NCI-H2227 (cell line): ENCODE measurements around the gene SLC29A1.

Experiments
- DNase-seq: peaks from one replicate; lab custom pipeline; 2025; ENCODE audit not compliant: unreplicated experiment; lab: John Stamatoyannopoulos, UW

Gene SLC29A1

DNA sequence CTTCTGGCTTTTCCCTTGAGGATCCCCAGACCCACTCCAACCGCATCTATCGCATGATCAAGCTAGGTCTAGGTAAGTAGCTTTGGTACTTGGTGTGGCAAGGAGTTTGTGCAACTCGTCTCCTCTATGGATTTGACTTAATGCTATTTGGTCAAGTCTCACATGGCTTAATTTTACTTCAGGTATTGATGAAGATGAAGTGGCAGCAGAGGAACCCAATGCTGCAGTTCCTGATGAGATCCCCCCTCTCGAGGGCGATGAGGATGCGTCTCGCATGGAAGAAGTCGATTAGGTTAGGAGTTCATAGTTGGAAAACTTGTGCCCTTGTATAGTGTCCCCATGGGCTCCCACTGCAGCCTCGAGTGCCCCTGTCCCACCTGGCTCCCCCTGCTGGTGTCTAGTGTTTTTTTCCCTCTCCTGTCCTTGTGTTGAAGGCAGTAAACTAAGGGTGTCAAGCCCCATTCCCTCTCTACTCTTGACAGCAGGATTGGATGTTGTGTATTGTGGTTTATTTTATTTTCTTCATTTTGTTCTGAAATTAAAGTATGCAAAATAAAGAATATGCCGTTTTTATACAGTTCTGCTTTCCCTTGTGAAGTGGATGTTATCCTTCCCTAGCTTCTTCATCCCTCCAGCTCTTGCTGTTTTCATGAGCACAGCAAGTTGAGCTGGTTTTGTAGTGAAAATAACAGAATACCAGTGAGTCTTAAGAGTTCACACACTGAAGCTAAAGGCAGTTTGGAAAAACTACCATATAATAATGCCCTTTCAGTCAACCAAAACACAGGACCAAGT is 30.1 kb downstream of the SLC29A1 start:
- DNase-seq: peak; percentile 30

DNA sequence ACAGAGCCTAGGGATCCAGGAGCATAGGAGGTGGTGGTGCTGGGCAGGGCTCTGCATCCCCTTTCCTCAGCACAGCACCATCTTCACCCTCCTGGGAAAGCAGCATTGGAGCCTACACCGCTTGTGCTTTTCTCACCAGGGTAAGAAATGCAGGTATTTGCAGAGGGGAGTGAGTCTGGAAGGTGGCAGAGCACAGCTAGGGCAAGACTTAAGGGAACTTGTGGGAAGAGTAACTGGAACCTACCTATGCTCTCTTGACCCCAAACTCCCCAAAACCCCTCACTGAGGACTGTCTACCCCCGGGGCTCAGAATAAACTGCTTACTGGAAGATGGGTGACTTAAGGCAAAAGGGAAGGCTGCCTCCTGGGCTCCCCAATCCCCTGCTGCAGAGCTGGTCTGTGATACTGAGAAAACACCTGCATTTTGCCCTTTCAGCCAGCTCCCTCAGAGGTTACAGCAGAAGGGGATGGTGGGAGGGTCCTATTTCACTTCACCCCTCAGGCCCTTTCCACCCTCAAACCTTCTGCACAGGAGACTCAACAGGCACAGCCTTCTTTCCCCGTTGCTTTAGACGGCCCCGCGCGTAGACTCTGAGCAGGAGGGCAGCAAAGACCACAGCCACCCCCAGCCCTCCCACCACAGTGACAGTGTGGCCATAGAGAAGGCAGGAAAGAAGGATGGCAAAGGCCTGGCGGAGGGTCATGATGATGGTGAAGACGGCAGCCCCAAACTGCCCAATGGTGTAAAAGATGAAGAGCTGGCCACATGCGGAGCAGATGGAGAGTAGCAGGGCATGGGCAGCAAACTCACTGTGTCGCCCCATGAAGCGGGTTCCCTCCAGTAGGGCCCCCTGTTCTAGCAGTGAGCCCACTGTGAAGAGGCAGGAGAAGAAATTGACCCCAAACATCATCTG is 31.1 kb downstream of the SLC29A1 start:
- DNase-seq: no peak

DNA sequence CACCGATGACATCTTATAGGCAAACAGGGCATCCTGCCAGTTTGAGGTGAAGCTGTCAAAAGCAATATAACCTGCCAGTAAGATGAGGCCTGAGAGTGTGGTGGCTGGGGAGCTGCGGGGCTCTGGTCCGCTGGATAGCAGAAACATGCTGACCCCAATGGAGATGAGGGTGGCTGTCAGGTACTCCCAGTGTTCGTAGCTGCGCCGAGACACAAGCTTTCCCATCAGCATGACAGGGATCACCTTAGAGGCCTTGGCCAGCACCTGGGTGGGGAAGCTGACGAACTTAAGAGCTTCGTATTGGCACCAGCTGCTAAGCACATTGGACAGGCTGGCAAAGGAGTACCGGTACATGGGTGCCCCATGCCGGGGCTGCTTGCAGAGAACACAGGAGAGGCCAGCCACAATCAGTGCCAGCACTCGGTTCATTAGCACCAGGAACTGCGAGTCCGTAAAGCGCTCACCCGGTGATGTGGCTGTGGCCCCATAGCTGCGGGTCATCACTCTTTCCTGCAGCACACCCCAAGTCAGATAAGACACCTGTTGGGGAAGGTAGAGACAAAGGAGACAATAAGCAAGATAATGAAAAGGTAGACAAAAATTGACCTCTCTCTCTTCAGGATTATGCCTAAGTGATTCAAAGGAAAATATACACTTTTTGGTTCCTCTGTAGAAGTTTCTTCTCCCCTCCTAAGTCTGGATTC is 31.9 kb downstream of the SLC29A1 start:
- DNase-seq: no peak

DNA sequence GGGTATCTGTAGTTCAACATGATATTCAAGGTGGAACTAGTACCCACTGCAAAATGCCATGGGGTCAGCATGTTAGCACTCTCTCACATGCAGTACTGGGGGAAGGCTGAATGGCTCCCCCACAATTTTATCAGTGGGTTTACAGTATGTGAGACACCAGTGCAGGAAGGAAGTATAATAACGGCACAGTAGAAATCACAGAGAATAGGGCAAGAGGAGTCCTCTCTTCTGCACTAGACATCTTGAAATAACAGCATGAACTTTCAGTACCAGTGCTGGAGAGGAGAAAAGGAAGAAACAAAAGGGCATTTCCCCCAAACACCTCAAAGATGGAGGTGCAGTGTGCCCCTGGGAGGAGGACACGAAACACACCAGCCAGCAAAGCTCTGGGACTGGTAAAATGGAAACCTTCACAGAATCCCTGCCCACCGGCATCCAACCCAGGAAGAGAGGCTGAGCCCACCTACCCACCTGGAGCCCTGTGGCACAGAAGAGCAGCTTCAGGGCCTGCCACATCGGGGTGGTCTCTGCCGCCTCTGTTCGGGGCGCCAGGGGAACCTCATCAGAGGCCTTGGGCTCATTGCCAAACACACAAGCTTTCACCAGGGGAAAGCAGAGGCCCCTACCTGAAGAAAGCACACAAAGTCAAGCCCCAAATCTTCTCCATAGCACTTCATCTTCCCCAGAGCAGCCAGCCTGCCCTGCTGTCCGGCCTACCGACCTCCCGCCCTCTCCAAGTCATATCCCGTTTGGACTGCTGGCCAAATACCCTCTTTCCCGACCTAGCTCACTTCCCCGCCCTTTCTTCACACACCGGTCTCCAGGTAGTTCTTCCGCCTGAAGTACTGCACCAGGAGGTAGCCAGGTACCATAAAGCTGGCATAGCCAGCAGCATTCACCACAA is 32.7 kb downstream of the SLC29A1 start:
- DNase-seq: no peak

DNA sequence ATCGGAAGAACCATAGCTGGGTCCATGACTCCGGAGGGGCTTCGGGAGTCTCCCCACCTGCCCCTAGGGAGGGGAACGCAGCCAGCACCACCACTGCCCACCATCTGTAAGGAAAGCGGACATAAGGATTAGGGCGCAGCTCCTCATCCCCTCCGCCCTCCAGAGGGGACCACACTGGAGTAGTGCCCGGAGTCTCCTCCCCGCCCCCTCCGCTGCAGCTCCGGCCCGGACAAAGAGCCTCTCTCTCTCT is 33.3 kb downstream of the SLC29A1 start:
- no peak for DNase-seq

DNA sequence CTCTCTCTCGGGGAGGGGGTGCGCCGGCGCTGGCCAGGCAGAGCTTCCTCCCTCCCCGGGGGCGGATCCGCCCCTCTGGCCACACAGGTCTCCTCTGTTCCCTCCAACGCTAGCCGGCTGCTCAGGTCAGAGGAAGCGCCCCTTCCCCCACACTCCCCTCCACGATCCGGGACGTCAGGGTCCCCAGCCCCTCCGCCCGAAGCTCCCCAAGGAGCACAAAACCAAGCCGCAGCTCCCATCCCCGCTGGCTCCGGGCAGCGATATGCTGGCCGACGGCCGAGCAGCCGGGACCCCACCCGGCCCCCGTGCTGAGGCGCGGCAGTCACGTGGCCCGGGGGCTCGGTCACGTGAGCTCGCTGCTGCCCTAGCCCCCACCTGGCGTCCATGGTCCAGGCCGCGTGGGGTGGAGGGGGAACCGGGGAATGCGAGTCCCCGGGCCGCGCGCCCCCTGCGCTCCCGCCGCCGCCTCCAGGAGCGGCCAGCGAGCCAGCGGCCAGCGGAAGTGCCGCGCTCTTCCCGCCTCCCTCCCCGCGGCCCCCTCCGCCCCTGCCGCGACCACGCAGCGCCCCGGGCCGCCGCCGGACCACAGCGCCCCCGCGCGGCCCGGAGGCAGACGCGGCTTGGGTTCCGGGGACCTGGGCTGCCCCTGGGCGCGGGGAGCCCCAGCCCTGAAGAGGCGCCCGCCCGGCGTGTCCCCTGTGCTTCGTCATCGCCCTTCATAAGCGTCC is 33.8 kb downstream of the SLC29A1 start, which contains the start of gene SLC35B2:
Gene SLC35B2, minus strand, starts transcription at position 504 of the 728 bp plus-strand sequence. Its CDS starts 118 bp downstream, at position 386.
- DNase-seq: peak; percentile 86

DNA sequence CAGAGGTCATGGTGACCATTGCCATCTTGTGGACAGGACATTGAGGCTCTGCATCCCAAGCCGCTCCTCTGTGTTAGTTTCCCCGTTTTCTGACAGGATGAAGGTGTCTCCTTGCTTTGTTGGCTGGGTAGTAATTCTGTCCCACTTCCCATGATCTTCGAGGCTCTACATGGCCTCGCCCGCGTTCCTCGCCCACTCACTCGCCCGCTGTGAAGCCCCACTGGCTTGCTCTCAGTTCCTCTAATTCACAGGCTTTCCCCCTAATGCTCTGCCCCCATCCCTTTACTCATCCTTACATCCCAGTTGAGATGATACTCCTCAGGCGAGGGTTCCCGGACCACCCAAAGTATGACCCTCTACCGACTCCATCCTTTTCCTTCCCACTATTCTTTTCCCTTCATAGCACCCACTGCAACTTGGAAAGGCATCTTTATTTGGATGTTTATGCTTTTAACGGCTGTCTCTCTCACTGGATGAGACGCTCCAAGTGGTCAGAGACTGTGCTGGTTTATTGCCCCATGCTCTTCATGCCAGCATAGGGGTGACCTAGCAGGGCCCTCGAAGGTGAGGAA is 34.4 kb downstream of the SLC29A1 start:
- no peak for DNase-seq

GRCh38 chr6:44258325-44258863 is 35.0 kb downstream of the SLC29A1 start:
- DNase-seq: no peak

DNA sequence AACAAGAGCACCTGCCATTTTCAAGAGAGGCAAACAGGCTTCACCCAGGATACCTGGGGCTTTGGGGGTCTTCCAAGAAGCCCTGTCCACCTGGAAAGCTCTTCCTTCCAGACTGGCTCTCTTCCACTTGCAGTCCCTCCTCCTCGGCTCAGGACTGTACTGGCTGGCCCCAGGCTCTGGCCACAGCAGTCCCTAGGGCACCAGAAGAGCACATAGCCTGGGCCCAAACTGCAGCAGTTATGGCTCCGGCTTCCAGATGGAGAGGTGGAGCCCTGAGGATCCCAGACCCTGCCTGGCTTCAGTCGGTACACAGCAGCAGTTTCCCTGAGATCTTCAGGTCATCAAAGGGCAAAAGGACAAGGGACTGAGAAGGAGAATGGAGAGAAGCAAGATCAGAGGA is 35.5 kb downstream of the SLC29A1 start:
- no peak for DNase-seq

- no peak for DNase-seq
Measured at GRCh38 chr6:44260011-44260410, 36.6 kb downstream of the SLC29A1 start.

GRCh38 chr6:44260451-44261297 is 37.3 kb downstream of the SLC29A1 start:
- no peak for DNase-seq

- no peak for DNase-seq
Measured at GRCh38 chr6:44261581-44261980, 38.2 kb downstream of the SLC29A1 start.

DNA sequence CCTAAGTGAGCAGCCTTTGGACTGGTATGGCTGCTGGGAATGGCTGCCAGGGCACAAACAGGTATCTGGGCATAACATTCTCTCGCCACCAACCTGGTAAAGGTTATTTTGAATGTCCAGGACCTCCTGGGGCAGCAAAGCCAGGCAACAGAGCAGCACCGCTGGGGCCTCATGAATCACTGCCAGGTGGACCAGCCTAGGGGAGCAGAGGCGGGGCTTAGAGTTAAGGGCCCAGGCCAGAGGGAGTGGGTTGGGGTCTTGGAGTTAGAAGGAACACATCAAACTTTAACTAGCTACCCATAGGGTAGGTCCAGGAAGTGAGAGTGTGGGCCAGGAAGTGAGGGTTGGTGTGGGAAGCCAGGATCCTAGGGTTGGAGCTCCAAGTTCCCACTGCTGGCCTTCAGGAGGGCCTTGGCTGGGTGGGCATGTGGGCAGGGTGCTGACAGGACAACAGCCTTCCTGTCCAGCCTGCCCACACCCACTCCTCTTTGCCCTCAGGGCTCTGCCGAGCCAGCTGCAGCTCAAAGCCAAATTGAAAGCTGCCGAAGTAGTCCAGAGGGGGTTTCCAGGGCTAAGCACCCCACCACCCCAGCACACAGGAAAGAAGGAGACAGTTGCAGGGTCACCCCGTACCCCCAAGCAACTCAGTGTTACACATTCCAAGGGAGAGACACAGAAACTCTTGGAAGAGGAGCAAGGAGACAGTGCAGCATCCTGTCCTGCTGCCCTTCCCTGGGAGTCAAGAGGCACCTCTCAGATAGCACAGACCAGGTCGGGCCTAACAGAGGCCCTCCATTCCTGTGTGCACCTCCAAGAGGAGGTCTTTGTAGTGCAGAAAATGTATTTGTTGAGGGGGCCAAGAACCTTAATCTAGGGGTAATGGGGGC is 39.3 kb downstream of the SLC29A1 start:
- DNase-seq: no peak

DNA sequence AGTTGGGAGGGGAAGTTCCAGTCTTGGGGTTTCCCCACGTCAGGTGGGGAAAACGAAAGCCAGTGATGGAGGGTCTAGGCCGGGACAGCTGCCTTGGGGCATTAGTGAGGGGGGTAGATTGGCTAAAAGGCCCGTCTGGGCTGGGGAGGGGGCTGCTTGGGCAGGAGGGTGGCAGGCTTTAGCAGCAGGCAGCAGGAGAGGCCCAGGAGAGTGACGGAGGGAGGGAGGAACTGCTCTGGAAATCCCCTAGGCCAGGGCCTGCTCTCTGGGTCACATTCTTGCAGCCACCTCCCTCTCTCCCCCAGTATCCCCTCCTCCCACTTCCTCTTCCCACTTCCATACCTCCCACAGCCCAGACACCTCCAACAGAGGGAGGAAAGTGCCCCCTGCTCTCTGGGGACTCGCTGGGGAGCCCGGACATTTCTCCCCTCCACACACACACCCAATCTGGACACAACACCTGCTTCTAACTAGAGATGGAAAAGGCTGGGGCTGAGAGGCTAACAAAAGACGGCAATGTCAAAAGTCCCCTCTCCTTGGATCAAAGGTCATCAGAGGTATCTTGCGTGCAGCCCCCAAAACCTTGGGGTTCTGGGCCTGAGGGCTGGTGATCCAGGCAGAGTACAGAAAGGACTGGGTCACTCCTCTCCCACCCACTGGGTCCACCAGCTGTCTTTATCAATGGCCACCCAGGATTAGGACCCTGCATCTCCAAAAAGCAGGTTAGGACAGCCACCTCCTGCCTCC is 40.1 kb downstream of the SLC29A1 start:
- DNase-seq: no peak

GRCh38 chr6:44264154-44265006 is 41.0 kb downstream of the SLC29A1 start:
- DNase-seq: no peak
